Measurements from ENCODE around the gene KCNN3.

DNA sequence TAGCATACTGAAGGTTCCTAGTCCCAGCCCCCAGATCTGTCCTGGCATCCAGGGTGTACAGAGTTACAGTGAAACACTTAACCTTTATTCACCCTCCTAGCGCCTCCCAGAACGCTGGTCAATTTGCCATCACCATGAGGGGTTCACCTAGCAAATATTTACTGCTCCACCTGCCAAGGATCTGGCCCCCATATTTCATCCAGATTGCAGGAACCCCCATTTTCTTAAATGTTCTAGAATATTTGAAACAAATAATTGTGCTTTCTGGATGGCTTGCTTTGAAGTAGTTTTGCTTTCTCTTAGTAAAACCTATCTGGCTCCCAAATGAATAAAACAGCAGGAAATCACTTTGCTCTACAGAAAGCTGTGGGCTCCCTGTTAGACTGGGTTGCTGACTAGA is 37.7 kb downstream of the KCNN3 start:
- TF ChIP-seq EMX1 (CRISPR knock-in tag; IDR thresholded peaks at IDR 0.05) (no peak), RELA (CRISPR knock-in tag; IDR thresholded peaks at IDR 0.05; ENCODE audit: borderline replicate concordance) (no peak)
- TF ChIP-seq, protein P1, sequence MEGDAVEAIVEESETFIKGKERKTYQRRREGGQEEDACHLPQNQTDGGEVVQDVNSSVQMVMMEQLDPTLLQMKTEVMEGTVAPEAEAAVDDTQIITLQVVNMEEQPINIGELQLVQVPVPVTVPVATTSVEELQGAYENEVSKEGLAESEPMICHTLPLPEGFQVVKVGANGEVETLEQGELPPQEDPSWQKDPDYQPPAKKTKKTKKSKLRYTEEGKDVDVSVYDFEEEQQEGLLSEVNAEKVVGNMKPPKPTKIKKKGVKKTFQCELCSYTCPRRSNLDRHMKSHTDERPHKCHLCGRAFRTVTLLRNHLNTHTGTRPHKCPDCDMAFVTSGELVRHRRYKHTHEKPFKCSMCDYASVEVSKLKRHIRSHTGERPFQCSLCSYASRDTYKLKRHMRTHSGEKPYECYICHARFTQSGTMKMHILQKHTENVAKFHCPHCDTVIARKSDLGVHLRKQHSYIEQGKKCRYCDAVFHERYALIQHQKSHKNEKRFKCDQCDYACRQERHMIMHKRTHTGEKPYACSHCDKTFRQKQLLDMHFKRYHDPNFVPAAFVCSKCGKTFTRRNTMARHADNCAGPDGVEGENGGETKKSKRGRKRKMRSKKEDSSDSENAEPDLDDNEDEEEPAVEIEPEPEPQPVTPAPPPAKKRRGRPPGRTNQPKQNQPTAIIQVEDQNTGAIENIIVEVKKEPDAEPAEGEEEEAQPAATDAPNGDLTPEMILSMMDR (IDR thresholded peaks at IDR 0.05), result no peak

All from WTC11 (cell line).